HEK293T (cell line): ENCODE results near the gene ZBTB4.

Source experiments
- CTCF ChIA-PET: fragments of 350-600 bp; formaldehyde crosslinking; extraction: SDS; loops from one replicate; lab custom pipeline; 2021; ENCODE audit warnings: antibody characterized with exemption, inconsistent platforms; lab: Yijun Ruan, JAX
- POLR2A ChIA-PET: fragments of 350-600 bp; formaldehyde crosslinking; extraction: SDS; loops from one replicate; lab custom pipeline; 2020; ENCODE audit warnings: antibody characterized with exemption, inconsistent platforms; lab: Yijun Ruan, JAX
- DNase-seq: peaks from one replicate; pipeline ENCODE4 v3.0.0; 2012; ENCODE audit warnings: mixed read lengths; ENCODE audit errors: extremely low spot score
- ARNT ChIP-seq: fragments of 450-650 bp; IDR thresholded peaks from 2 replicates; pipeline ENCODE4 v1.6.1; 2017; ENCODE audit warnings: mild to moderate bottlenecking
- BHLHE40 ChIP-seq: fragments of 450-650 bp; IDR thresholded peaks from 2 replicates; pipeline ENCODE4 v1.6.1; 2016; ENCODE audit warnings: mild to moderate bottlenecking, moderate library complexity, borderline replicate concordance
- CTBP1 ChIP-seq: fragments of 450-650 bp; IDR thresholded peaks from 2 replicates; pipeline ENCODE4 v1.6.1; 2016; ENCODE audit warnings: borderline replicate concordance
- ELF4 ChIP-seq: fragments of 450-650 bp; IDR thresholded peaks from 2 replicates; pipeline ENCODE4 v1.6.1; 2017; ENCODE audit warnings: antibody characterized with exemption
- FOXA1 ChIP-seq: fragments of 450-650 bp; IDR thresholded peaks from 2 replicates; pipeline ENCODE4 v1.6.1; 2016; ENCODE audit warnings: mild to moderate bottlenecking
- FOXK2 ChIP-seq: fragments of 450-650 bp; IDR thresholded peaks from 2 replicates; pipeline ENCODE4 v1.6.1; 2016; ENCODE audit warnings: mild to moderate bottlenecking
- FOXM1 ChIP-seq: fragments of 450-650 bp; IDR thresholded peaks from 2 replicates; pipeline ENCODE4 v1.6.1; 2017; ENCODE audit warnings: mild to moderate bottlenecking, borderline replicate concordance
- HDGF ChIP-seq: fragments of 450-650 bp; IDR thresholded peaks from 2 replicates; pipeline ENCODE4 v1.6.1; 2017; ENCODE audit warnings: antibody characterized with exemption, borderline replicate concordance
- L3MBTL2 ChIP-seq: fragments of 450-650 bp; conservative IDR thresholded peaks from 2 replicates; pipeline ENCODE4 v1.6.1; 2016; ENCODE audit warnings: mild to moderate bottlenecking
- LEF1 ChIP-seq: fragments of 450-650 bp; IDR thresholded peaks from 2 replicates; pipeline ENCODE4 v1.6.1; 2017; ENCODE audit warnings: mild to moderate bottlenecking, borderline replicate concordance
- NFRKB ChIP-seq: fragments of 450-650 bp; IDR thresholded peaks from 2 replicates; pipeline ENCODE4 v1.6.1; 2016; ENCODE audit warnings: mild to moderate bottlenecking, moderate library complexity
- PKNOX1 ChIP-seq: fragments of 450-650 bp; IDR thresholded peaks from 2 replicates; pipeline ENCODE4 v1.6.1; 2016
- SP1 ChIP-seq: fragments of 450-650 bp; IDR thresholded peaks from 2 replicates; pipeline ENCODE4 v1.6.1; 2017
- SUZ12 ChIP-seq: fragments of 450-650 bp; IDR thresholded peaks from 2 replicates; pipeline ENCODE4 v1.6.1; 2016; ENCODE audit warnings: mild to moderate bottlenecking
- TARDBP ChIP-seq: fragments of 450-650 bp; IDR thresholded peaks from 2 replicates; pipeline ENCODE4 v1.6.1; 2016
- ZNF384 ChIP-seq: fragments of 450-650 bp; IDR thresholded peaks from 2 replicates; pipeline ENCODE4 v1.6.1; 2016

Gene ZBTB4

GRCh38 chr17:7502987-7503386 is 23.6 kb upstream of the ZBTB4 start:
- DNase-seq, result no peak
- ChIA-PET CTCF (no interaction called here), POLR2A (no interaction called here)
- no peak for TF ChIP-seq TARDBP
- TF ChIP-seq ARNT, result no peak
- no peak for TF ChIP-seq FOXM1
- no peak for TF ChIP-seq CTBP1
- no peak for TF ChIP-seq ZNF384
- TF ChIP-seq ELF4, result no peak
- no peak for TF ChIP-seq L3MBTL2
- no peak for TF ChIP-seq BHLHE40
- TF ChIP-seq SUZ12, result no peak
- TF ChIP-seq PKNOX1, result no peak
- TF ChIP-seq HDGF, result no peak

- ChIA-PET CTCF (no interaction called here), POLR2A (interaction anchor here (1.0 kb wide), 1 partner anchor 146 kb away, joined by 3 read pairs; no protein-coding TSS in a partner anchor)
- TF ChIP-seq SP1, result no peak
Observed at GRCh38 chr17:7502171-7502847, 22.9 kb upstream of the ZBTB4 start.

GRCh38 chr17:7501729-7502128 is 22.3 kb upstream of the ZBTB4 start:
- ChIA-PET CTCF (no interaction called here), POLR2A (interaction anchor here (1.0 kb wide), 1 partner anchor 146 kb away, joined by 3 read pairs; no protein-coding TSS in a partner anchor)
- DNase-seq, result no peak
- no peak for TF ChIP-seq FOXM1
- no peak for TF ChIP-seq TARDBP
- no peak for TF ChIP-seq HDGF
- no peak for TF ChIP-seq NFRKB
- no peak for TF ChIP-seq FOXA1
- no peak for TF ChIP-seq ELF4
- TF ChIP-seq BHLHE40, result no peak
- TF ChIP-seq PKNOX1, result no peak
- no peak for TF ChIP-seq L3MBTL2
- TF ChIP-seq LEF1, result no peak
- TF ChIP-seq FOXK2, result no peak
- TF ChIP-seq ARNT, result no peak
- TF ChIP-seq SP1, result no peak
- TF ChIP-seq ZNF384, result no peak
- TF ChIP-seq SUZ12, result no peak
- no peak for TF ChIP-seq CTBP1

More at GRCh38 chr17:7502171-7502847, 22.9 kb upstream of the ZBTB4 start:
- no peak for DNase-seq

- ChIA-PET CTCF (no interaction called here), POLR2A (no interaction called here)
Observed at GRCh38 chr17:7499161-7499560, 19.7 kb upstream of the ZBTB4 start.

GRCh38 chr17:7497636-7498035 is 18.2 kb upstream of the ZBTB4 start:
- DNase-seq, result no peak
- ChIA-PET CTCF (no interaction called here), POLR2A (interaction anchor here (0.7 kb wide), 1 partner anchor 12 kb away, joined by 3 read pairs; no protein-coding TSS in a partner anchor)
- TF ChIP-seq LEF1 (no peak), L3MBTL2 (no peak), HDGF (no peak), TARDBP (no peak), NFRKB (no peak), SUZ12 (no peak), BHLHE40 (no peak), FOXM1 (no peak), CTBP1 (no peak), PKNOX1 (no peak), ELF4 (no peak), SP1 (no peak), ZNF384 (no peak)

More at GRCh38 chr17:7499161-7499560, 19.7 kb upstream of the ZBTB4 start:
- no peak for TF ChIP-seq SP1
- no peak for TF ChIP-seq ELF4
- TF ChIP-seq NFRKB, result no peak
- TF ChIP-seq ARNT, result no peak
- no peak for TF ChIP-seq CTBP1
- no peak for TF ChIP-seq FOXK2
- DNase-seq, result no peak

- ChIA-PET POLR2A (interaction anchor here (0.7 kb wide), 1 partner anchor 13 kb away, joined by 3 read pairs; no protein-coding TSS in a partner anchor), CTCF (no interaction called here)
- no peak for DNase-seq
- TF ChIP-seq SUZ12 (no peak), ZNF384 (no peak), BHLHE40 (no peak), TARDBP (no peak), NFRKB (no peak), L3MBTL2 (no peak), FOXA1 (no peak), SP1 (no peak), FOXM1 (no peak), HDGF (no peak), PKNOX1 (no peak), ELF4 (no peak), FOXK2 (no peak), ARNT (no peak), CTBP1 (no peak), LEF1 (no peak)
Observed at GRCh38 chr17:7497228-7497627, 17.8 kb upstream of the ZBTB4 start.
